ENCODE data around the gene LSG1.
A peak's percentile ranks its signal among the peaks of the same experiment; 100 is the strongest.
"Not testable (repeated sequence)": the region's sequence is repeated elsewhere in the genome, so short reads cannot be mapped to it uniquely, and the experiment has no call there.

Gene LSG1

DNA sequence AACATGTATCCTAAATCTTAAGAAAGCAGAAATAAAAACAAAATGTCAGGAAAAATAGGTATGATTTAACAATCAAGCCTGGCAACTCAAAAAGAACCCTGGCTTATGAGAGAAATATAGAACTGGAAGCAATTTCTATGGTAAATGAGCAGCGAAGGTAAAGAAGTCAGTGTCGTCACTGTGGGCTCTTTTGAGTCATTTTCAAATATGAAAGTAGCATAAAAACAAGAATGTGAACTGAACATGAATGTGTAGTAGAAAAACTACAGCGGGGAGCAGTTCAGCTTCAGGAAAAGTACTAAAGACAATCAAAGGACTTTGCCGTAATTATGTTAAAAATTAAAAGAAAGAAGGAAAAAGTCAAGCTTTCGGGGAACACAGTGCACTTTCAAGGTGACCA, 17.5 kb downstream of the LSG1 start:
- no peak for DNase-seq

DNA sequence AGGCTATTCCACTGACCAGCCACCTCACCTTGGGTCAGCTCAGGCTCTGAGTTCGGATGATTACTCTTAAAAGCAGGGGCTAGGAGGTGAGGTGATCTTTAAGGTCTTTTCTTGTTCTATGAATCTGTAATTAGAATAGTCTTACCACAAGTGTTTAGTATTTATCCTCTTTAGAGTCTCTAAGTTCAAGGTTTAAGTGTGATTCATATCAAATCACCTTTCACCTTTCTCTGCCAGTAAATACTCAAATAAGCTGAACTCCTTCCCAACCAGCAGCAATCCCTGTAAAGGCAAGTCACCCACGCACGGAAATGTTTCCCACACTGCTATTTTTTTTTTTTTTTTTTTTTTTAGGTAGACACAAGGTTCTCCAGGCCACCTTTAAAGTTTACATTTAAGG, 24.2 kb downstream of the LSG1 start:
- DNase-seq, result no peak

DNA sequence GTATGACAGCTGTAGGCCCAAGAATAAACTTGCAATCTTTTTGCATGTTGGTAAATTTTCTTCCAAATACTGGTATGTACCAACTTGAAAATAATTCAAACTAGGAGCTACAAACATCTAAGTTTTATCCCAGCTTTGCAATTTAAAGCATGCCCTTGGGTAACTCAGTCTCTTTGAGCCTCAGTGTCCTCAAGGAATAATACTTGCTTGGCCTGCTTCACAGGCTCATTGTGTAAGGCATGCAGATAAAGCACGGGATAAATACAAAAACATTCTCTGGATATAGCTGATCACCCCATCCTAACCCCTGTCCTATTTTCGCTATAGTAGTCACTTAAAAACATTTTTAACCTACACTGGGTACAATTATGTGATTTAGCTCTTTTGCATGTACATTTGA, 29.2 kb downstream of the LSG1 start:
- DNase-seq, result no peak

DNA sequence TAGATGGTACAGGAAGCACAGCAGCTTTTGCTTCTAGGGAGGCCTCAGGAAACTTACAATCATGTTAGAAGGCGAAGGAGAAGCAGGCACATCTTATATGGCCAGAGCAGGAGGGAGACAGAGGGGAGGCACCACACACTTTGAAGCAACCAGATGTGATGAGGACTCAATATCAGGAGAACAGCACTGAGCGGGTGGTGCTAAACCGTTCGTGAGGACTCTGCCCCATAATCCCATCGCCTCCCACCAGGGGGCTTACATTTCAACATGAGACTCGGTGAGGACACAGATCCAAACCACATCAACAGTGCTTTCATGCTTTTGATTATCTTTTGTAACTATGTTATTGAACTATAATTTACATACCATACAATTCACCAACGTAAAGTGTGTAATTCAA, 31.2 kb downstream of the LSG1 start:
- peak; percentile 66 for DNase-seq

DNA sequence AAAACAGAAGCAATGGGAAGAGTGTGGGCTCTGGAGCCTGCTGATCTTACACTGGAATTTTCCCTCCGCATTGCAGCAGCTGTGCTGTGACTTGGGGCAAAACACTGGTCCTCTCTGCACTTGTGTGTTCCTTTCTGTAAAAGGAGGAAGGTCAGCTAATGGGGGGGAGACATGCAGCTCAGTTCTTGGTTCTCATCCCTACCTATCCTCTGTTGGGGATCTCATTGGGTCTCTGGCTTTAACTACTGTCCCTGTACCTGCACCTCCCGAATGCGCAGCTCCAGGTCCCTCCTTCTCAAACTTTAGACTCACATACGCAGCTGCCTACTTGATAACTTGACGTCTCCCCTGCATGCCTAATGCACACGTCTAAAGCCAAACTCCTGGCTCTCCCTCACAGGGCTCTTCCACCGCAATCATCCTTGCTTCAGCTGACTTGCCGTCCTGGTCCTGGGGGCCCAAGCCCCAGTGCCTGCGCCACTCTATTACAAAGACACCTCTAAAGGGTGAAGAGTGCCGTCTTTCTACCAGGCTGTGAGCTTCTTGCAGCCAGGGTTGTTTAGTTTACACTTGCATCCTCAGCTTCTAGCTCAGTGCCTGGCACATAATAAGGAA, 32.9 kb downstream of the LSG1 start:
- DNase-seq, result no peak

DNA sequence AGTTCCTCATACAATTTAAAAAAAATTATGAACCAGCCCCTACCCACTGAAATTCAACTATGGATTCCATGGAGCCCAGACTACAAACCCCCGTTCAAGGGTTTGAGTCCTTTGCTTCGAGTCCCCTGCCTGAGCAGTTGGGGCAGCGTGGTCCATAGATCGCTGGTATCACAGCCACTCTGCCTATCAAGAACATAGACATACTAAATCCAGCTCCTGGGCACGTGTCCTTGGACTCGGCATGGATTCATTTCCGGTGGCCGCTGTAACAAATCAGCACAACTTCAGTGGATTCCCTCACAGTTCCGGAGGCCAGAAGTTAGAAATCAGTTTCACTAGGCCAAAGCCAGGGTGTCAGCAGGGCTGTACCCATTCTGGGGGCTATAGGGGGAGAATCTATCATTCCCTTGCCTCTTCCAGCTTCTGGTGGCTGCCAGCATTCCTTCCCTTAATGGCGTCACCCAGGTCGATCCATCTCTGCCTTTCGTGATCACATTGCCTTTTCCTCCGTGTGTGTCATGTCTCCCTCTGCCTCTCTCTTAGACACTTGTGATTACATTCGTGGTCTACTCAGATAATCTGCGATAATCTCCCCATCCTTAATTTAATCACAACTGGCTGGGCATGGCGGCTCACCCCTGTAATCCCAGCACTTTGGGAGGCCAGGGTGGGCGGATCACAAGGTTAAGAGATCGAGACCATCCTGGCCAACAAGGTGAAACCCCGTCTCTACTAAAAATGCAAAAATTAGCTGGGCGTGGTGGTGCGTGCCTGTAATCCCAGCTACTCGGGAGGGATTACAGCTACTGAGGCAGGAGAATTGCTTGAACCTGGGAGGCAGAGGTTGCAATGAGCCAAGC, 34.2 kb downstream of the LSG1 start:
- DNase-seq, result no peak

DNA sequence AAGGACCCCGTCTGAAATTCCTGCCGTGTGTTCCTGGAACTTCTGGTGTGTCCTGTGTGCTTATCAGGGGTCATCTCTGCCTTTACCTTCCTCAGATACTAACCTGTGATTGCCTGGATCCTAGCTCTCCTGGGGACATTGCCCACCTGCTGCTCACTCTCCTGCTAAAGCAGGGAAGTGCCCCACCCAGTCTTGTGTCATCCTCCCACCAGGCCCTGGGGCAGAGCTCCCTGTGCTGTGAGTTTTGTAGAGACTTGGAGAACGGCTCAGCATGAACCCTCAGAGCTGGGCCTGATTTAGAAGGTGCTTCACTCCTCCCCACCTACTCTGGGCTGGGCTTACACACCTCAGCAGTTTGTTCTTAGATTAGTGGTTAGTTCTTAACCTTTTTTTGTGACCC, 34.9 kb downstream of the LSG1 start:
- DNase-seq, result no peak

DNA sequence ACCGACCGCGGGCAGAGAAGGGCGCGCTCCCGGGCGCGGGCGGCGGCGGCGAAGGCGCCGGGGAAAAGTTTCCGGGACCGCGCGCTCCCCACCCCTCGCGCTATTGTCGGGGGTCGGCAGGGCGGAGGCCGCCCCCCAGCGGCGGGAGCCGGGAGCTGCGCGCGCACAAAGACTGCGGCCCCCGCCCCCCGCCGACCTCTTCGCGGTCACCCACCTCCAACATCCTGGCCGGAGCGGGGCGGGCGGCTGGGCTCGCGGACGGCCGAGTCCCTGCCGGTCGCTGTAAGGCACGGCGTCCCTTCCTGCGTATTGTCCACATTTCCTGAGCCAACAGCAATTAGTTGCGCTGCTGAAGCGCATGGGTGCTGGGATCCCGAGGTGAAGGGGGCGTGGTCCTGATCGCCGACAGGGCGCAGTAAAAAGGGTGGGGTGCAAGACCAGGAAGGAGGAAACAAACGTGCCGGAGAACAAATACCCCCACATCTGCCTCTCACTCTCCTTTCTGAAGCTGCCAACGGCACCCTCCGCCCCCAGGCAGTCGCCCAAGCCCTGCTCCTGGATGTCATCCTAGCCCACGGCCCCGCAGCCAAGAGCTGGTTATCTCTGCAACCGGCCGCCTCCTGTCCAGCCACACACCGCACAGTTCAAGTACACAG, 38.5 kb downstream of the LSG1 start, which contains the start of gene TMEM44:
TSS of gene TMEM44 (minus strand) at position 71 of the 656 bp plus-strand sequence. CDS start 204 bp downstream, outside the sequence.
- DNase-seq, result peak; percentile 78

DNA sequence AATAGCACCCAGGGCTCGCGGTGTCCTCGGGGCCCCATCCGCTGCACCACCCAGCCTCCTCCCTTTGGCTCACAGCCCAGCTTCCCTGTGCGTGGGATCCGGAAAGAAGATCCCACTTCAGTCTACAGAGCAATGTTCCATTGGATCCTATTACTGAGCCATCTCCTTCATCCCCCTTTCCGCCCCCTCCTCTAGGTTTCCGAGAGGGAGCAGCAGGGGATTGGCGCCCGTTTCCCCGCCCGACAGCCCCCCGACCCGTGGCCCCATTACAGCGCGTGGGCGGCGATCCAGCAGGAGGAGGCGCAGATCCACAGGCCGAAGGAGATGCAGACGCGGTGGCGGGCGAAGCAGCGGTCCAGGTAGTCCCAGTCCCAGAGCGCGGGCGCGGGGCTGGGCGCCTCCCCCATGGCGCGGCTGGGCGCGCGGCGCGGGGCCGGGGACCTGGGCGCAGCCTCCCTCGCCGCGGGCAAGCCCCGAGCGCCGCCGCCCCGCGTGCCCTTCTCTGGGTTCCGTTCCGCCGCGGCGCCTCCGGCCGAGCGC, 39.1 kb downstream of the LSG1 start:
- DNase-seq, result peak; percentile 58

DNA sequence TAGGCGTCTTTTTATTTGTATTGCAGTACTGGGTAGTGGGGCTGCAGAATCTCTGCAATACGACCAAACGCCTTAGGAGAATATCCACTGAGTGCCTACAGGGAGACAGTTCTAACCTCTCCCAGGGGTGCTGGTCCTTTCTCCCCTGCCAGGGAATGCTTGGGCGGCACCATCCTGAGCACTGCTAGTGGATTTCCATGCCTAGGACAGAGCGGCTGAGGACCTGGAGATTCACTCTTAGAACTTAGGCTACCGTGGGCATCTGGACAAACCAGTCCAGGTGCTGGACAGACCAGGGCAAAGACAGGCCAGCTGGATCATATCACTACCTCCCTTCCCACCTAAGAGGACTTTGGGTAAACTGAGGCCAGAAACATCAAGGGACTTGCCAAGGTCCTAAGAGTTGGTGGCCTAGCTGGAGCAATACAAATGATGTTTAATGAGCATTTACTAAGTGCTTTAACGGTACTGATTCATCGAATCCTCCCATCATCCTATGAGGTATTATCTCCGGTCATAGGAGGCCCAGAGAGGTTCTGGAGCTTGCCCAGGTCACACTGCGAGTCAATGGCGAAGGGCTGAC, 39.7 kb downstream of the LSG1 start:
- no peak for DNase-seq

DNA sequence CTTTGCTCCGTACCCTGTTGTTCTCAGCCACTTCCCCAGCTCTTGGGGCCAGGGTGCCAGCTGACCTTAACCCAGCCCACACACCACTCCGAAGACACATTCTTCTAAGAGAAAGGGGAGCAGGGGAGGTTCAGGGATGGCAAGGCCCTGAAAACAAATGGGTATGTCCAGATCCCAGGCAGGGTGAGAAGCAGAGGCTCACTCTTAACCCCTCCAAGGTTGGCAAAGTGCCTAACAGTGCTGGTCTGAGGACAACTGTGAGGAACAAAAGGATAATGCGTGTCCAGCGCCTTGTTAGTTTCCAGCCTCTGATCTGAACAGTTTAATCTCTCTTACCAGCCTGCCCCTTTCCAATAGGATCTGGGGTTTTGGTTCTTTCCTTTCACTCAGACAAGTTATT, 40.3 kb downstream of the LSG1 start:
- peak; percentile 14 for DNase-seq

DNA sequence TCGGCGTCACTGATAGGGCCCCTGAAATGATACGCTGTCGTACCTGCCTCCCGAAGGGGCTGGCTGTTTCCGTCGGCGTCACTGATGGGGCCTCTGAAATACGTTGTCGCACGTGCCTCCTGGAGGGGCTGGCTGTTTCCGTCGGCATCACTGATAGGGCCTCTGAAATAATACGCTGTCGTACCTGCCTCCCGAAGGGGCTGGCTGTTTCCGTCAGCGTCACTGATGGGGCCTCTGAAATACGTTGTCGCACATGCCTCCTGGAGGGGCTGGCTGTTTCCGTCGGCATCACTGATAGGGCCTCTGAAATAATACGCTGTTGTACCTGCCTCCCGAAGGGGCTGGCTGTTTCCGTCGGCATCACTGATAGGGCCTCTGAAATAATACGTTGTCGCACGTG, 41.3 kb downstream of the LSG1 start:
- DNase-seq, result not testable (repeated sequence)

DNA sequence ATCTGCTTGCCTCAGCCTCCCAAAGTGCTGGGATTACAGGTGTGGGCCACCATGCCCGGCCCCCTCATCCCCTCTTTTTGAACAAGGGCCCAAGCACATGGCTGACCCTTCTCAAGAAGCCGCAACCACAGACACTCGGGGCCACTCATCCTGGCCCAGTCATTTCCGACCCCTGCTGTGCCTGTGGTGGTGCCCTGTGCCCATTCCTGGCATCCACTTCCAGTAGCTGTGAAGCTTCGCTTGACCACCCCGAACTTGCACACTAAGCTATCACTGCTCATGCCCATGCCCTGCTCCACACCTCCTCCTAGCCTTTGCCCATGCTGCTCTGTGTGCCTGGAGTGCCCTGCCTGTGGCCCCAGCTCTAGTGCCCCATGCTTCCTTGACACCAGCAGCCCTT, 47.0 kb downstream of the LSG1 start:
- DNase-seq, result no peak

DNA sequence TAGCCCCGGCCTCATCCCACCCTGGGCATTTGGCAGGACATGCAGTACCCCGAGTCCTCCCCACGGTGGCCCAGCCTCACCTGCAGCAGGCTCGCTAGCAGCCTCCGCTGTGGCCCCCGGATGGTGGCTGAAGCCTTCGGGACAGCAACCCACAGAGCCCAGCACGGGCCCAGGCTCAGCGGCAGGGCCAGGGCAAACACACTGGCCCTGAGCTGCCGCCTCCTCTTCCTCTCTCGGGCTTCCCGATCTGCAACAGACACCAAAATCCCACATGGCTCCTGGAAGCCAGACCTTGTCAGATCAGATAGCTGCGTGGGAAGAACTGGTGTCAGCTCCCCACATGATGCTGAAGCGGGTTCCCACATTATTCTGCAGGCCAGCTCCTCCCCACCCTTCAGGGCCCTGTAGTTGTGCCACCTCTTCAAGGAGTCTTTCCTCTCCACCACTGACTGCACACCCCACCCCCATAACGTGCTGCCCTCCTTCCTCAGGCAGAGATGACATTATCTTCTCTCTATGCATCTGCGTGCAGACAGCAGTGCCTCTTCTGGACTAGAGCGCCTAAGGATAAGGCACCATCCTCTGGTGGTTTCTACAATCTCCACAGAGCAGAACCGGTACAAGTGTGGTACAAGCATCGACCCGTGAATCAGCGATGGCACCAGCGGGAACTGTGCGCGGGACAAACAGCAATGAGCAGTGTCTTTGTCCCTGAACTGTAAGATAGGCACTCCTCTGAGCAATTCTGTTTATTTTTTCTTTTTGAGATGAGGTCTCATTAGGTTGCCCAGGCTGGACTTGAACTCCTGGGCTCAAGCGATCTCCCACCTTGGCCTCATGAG, 48.3 kb downstream of the LSG1 start:
- DNase-seq, result no peak

DNA sequence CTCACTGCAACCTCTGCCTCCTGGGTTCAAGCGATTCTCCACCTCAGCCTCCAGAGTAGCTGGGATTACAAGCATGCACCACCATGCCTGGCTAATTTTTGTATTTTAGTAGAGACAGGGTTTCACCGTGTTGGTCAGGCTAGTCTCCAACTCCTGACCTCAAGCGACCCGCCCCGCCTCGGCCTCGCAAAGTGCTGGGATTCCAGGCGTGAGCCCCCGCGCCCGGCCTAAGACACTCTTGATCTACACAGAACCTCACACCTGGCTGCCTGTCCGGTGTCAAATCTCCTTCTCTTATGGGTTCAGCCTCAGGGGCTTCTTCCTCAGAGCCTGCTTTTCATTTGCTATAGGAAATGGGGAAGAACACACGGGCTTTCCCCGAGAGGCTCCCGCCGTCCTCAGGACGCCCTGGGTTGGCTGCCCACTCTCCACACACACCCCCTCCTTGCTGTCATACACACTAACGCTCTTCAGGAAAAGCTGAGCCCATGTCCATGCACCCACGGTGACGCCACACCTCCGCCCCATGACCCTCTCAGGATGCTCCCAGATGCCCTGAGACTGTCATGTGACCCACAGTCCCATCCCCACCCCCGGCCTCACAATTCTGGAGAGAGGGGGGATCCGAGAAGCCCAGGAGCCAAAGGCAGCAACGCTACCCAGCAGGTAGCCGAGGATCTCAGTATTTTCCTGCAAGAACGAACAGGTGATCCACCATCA, 49.2 kb downstream of the LSG1 start:
- DNase-seq, result no peak

DNA sequence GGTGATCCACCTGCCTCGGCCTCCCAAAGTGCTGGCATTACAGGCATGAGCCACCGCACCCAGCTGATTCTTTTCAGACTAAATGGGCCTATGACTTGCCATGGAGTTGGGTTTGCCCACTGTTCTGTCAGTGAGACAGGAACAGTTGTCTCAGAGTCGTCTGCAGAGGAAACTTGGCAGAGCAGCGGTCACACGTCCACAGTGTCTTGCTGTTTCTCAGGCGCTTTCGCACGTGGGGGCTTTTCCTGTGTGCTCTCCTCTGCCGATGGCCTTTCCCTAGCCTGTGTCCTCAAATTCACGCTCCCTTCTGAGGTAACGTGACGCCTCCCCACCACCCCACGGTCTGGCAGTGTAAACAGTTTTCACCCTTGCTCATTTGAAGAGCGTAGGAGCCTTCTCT, 50.0 kb downstream of the LSG1 start:
- no peak for DNase-seq

DNA sequence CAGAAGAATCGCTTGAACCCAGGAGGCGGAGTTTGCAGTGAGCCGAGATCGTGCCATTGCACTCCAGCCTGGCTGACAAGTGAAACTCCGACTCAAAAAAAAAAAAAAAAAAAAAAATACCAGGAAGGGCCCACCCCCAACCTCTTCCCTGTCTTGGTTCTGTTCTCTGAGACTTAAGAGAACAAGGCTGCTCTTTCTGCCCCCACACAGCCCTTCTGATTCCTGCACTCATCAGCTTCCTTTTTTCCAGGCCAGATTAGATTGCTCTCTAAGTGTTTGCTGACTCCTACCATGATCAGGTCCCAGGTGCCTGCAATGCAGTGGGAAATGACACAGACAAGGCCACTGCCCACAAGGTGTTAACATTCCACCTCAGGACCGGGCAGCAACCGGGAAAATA, 51.8 kb downstream of the LSG1 start:
- no peak for DNase-seq

DNA sequence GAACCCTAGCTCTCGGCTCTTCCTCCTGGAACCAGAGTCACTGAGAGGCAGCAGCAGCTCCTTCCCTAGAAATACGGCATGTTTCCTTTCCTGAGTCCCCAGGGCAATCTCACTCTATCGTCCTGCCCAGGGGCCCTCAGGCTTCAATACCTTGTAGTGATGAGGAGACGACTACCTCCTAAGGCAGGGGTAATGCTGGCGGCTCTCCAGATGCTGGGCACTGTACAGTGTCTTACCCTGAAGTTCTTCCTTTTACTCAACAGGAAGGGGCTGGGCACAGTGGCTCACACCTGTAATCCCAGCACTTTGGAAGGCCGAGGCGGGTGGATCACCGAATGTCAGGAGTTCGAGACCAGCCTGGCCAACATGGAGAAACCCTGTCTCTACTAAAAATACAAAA, 52.2 kb downstream of the LSG1 start:
- no peak for DNase-seq

DNA sequence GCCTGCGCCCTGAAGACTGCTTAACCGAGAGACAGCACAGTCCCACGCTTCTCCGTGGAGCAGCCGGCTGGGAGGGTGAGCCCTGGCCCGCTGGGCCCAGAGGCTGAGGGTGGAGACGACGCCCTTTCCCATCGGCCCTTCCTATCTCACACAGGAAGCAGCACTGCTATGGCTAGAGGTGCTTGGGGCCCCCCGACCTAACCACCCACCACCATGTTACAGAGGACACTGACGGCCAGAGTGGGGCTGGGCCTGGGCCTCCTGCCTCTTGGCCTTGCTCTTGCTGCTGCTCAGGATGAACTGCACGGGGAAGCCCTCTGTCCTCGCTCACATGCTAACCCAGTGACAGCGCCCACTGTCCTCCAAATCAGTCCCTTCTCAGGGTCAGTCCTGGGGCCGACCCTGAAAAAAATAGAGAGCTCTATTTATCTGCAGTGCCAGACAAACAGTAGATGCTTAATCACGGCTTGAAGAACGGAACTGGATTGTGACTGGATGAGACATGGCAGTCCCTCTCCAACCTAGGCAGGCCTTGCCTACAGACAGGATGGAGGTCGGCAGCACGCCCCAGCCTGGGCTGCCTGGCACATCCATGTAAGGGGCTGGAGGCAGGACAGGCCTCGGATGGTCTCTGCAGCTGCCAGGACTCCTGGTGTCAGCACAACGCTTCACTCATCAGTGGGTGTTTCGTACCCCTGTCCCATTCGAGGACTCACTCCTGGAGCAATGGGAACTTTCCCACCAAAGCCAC, 53.0 kb downstream of the LSG1 start:
- no peak for DNase-seq

DNA sequence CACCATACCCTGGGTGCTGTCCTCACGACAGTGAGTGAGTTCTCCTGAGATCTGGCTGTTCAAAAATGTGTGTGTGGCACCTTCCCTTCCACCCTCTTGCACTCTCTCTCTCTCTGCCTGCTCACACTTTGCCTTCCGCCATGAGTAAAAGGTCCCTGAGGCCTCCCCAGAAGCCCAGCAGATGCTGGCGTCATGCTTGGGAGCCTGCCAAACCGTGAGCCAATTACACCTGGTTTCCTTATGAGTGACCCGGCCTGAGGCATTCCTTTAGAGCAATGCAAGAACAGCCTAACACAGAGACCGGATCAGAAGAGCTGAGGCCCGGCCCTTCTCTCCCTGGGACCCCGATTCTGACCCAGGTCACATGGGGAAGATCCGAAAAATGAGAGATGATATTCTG, 54.2 kb downstream of the LSG1 start:
- DNase-seq, result no peak

DNA sequence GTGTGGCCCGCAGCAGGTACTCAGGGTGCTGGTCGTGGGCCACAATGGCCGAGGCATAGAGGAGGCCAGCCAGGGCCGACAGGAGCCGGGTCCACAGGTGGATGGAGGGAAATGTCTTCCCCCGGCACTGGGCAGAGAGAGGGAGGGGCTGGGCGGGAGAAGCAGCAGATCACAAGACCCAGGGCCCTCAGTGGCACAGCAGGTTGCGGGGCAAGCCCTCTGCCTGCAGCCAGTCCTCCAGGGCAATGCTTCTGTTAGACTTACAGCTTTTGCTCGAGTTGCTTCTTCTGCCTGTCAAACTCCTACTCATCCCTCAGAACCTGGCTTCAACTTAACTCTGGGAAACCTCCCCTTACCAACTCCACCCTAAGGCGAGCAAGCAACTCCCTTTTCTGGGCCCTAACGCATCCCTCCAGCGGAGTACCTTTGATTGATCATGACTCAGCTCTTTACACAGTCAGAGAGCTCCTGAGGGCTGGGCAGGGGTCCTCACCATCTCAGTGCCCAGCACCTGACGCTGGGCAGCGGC, 54.8 kb downstream of the LSG1 start:
- no peak for DNase-seq

Measured in hematopoietic multipotent progenitor cell treated with erythropoietin and hydrocortisone succinate and interleukin-3 and kit ligand, for 8 days (in vitro differentiated cells).